ENCODE data around the gene ERBB3.
A peak's percentile ranks its signal among the peaks of the same experiment; 100 is the strongest.

The ERBB3 gene

DNA sequence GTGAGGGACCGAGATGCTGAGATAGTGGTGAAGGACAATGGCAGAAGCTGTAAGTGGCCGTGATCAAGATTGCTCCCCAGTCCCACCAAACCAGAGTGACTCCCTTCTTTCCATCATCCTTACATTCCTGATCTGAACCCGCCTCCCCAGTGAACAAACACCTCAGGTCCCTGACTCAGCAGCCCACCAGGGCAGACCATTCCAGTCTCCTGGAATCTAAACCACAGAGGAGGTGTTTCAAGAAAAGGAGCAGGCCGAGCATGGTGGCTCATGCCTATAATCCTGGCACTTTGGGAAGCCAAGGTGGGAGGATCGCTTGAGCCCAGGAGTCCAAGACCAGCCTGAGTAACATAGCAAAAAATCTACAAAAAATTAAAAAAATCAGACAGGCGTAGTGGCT, 6.6 kb downstream of the ERBB3 start:
- Histone ChIP-seq H3K9ac (ENCODE audit: low read depth, low read length) (no peak overlapping the region), H3K9me3 (ENCODE audit: control insufficient read depth, insufficient read depth, low read length) (no peaks in the 10 kb centered on the region), H3K4me1 (ENCODE audit: insufficient read depth, low read length) (peaks cover 22% of the 10 kb centered on the region), H3K36me3 (ENCODE audit: insufficient read depth, low read length) (no peaks in the 10 kb centered on the region; the same call in 1 of the 2 replicates)

DNA sequence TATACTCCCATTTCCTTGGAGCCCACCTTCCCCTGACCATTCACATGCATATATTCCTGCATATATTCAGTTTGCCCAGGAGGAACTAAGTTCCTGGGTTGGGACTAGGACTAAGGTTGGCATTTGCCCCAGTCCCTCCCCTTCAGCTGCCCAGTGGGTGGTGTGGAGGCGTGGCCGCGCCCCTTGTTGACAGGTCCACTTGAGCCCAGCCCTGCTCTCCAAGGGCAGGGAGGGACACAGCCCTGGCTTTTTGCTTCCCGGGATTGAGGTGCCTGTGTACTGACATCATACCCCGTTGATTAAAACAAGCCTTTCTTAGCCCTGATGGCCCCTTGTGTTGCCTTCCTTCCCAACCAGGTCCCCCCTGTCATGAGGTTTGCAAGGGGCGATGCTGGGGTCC, 7.3 kb downstream of the ERBB3 start:
- peaks cover 16% of the 10 kb centered on the region for H3K4me1 ChIP-seq (ENCODE audit: insufficient read depth, low read length)
- no peak overlapping the region for H3K9ac ChIP-seq (ENCODE audit: low read depth, low read length)
- no peaks in the 10 kb centered on the region; the same call in 1 of the 2 replicates for H3K36me3 ChIP-seq (ENCODE audit: insufficient read depth, low read length)

DNA sequence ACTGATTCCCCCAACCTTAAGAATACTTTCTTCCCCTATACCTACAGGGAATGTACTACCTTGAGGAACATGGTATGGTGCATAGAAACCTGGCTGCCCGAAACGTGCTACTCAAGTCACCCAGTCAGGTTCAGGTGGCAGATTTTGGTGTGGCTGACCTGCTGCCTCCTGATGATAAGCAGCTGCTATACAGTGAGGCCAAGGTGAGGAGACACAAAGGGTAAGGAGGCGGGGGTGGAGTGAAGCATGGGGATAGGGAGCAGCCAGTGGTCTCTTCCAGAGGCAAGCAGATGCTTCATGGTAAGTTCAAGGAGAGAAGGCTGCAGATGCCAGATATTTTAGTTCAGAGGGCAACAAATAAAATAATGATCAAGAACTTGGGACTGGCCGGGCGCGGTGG, 17.8 kb downstream of the ERBB3 start:
- no peak overlapping the region for H3K9ac ChIP-seq (ENCODE audit: low read depth, low read length)
- peaks cover 15% of the 10 kb centered on the region; the same call in 1 of the 2 replicates for H3K36me3 ChIP-seq (ENCODE audit: insufficient read depth, low read length)
- H3K4me1 ChIP-seq (ENCODE audit: insufficient read depth, low read length): no peaks in the 10 kb centered on the region
- H3K9me3 ChIP-seq (ENCODE audit: control insufficient read depth, insufficient read depth, low read length): no peaks in the 10 kb centered on the region

More for the DNA sequence above, 7.3 kb downstream of the ERBB3 start:
- no peaks in the 10 kb centered on the region for H3K9me3 ChIP-seq (ENCODE audit: control insufficient read depth, insufficient read depth, low read length)

DNA sequence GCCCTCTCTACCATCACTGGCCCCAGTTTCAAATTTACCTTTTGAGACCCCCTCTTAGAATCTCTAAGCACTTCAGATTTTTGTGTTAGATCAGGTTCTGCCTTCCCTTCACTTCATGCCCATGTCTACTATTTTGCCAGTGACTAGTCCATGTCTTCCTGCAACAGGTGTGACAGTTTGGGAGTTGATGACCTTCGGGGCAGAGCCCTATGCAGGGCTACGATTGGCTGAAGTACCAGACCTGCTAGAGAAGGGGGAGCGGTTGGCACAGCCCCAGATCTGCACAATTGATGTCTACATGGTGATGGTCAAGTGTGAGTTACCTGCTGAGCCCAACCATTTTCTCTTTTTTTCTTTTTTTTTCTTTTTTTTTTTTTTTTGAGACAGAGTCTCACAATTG, 18.6 kb downstream of the ERBB3 start:
- Histone ChIP-seq H3K36me3 (ENCODE audit: insufficient read depth, low read length) (peaks cover 13% of the 10 kb centered on the region; the same call in 1 of the 2 replicates), H3K9ac (ENCODE audit: low read depth, low read length) (no peak overlapping the region), H3K9me3 (ENCODE audit: control insufficient read depth, insufficient read depth, low read length) (no peaks in the 10 kb centered on the region), H3K4me1 (ENCODE audit: insufficient read depth, low read length) (0 out of 2 replicates have a peak, but pooled peaks cover 3% of the 10 kb centered on the region)

DNA sequence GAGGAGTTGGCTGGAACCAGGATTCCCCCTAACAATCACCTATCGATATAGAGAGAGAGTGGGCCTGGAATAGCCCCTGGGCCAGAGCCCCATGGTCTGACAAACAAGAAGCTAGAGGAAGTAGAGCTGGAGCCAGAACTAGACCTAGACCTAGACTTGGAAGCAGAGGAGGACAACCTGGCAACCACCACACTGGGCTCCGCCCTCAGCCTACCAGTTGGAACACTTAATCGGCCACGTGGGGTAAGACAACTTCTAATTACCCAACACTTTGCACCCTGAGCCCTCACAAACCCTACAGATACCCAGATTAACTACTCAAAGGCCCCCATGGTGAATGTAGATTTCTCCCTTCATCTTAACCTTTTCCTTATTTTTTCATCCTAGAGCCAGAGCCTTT, 19.8 kb downstream of the ERBB3 start:
- Histone ChIP-seq H3K4me1 (ENCODE audit: insufficient read depth, low read length) (0 out of 2 replicates have a peak, but pooled peaks cover 3% of the 10 kb centered on the region), H3K9ac (ENCODE audit: low read depth, low read length) (no peak overlapping the region), H3K36me3 (ENCODE audit: insufficient read depth, low read length) (peaks cover 5% of the 10 kb centered on the region; the same call in 1 of the 2 replicates), H3K9me3 (ENCODE audit: control insufficient read depth, insufficient read depth, low read length) (no peaks in the 10 kb centered on the region)

DNA sequence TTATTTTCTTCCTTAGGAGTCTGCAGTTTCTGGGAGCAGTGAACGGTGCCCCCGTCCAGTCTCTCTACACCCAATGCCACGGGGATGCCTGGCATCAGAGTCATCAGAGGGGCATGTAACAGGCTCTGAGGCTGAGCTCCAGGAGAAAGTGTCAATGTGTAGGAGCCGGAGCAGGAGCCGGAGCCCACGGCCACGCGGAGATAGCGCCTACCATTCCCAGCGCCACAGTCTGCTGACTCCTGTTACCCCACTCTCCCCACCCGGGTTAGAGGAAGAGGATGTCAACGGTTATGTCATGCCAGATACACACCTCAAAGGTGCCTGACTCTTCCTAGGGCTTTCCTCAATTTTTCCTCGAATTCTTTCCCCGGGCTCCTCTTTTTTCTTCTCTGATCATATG, 21.1 kb downstream of the ERBB3 start:
- no peaks in the 10 kb centered on the region for H3K9me3 ChIP-seq (ENCODE audit: control insufficient read depth, insufficient read depth, low read length)
- H3K9ac ChIP-seq (ENCODE audit: low read depth, low read length): no peak overlapping the region
- peaks cover 2% of the 10 kb centered on the region; the same call in 1 of the 2 replicates for H3K36me3 ChIP-seq (ENCODE audit: insufficient read depth, low read length)
- peaks cover 10% of the 10 kb centered on the region for H3K4me1 ChIP-seq (ENCODE audit: insufficient read depth, low read length)

DNA sequence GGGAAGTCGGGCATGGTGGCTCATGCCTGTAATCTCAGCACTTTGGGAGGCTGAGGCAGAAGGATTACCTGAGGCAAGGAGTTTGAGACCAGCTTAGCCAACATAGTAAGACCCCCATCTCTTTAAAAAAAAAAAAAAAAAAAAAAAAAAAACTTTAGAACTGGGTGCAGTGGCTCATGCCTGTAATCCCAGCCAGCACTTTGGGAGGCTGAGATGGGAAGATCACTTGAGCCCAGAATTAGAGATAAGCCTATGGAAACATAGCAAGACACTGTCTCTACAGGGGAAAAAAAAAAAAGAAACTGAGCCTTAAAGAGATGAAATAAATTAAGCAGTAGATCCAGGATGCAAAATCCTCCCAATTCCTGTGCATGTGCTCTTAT, 22.7 kb downstream of the ERBB3 start:
- H3K36me3 ChIP-seq (ENCODE audit: insufficient read depth, low read length): peaks cover 14% of the 10 kb centered on the region
- H3K4me1 ChIP-seq (ENCODE audit: insufficient read depth, low read length): peaks cover 14% of the 10 kb centered on the region
- H3K9me3 ChIP-seq (ENCODE audit: control insufficient read depth, insufficient read depth, low read length): no peaks in the 10 kb centered on the region
- H3K9ac ChIP-seq (ENCODE audit: low read depth, low read length): no peak overlapping the region

DNA sequence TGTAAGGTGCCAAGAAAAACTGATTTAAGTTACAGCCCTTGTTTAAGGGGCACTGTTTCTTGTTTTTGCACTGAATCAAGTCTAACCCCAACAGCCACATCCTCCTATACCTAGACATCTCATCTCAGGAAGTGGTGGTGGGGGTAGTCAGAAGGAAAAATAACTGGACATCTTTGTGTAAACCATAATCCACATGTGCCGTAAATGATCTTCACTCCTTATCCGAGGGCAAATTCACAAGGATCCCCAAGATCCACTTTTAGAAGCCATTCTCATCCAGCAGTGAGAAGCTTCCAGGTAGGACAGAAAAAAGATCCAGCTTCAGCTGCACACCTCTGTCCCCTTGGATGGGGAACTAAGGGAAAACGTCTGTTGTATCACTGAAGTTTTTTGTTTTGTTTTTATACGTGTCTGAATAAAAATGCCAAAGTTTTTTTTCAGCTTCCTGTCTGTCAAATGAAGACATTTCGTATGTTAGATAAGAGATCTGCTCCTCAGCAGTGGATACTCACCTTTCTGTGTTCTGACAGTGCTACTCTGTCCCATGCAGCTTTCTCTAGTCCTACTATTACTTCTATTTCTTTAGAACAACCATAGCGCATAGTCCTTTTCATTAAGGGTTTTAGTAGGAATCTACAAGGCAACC, 23.2 kb downstream of the ERBB3 start:
- H3K4me1 ChIP-seq (ENCODE audit: insufficient read depth, low read length): peaks cover 14% of the 10 kb centered on the region
- H3K9ac ChIP-seq (ENCODE audit: low read depth, low read length): peak overlapping the region; percentile 72
- H3K36me3 ChIP-seq (ENCODE audit: insufficient read depth, low read length): peaks cover 19% of the 10 kb centered on the region
- H3K9me3 ChIP-seq (ENCODE audit: control insufficient read depth, insufficient read depth, low read length): no peaks in the 10 kb centered on the region

DNA sequence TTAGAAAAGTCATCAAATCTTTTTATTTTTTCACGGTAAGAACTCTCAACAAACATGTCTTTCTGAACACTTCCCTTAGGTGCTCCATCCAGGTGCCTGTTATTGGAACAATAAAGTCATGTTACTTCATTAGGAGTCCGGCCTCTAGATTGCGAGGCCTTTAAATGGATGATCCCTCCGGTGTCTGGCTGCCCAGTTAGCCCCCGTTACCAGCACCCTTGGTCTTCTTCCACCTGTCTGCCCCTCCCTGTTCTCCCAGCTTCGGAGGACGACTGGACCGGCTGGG, 23.8 kb downstream of the ERBB3 start:
- peaks cover 22% of the 10 kb centered on the region for H3K36me3 ChIP-seq (ENCODE audit: insufficient read depth, low read length)
- no peaks in the 10 kb centered on the region for H3K9me3 ChIP-seq (ENCODE audit: control insufficient read depth, insufficient read depth, low read length)
- H3K9ac ChIP-seq (ENCODE audit: low read depth, low read length): peak overlapping the region; percentile 72
- peaks cover 14% of the 10 kb centered on the region for H3K4me1 ChIP-seq (ENCODE audit: insufficient read depth, low read length)

DNA sequence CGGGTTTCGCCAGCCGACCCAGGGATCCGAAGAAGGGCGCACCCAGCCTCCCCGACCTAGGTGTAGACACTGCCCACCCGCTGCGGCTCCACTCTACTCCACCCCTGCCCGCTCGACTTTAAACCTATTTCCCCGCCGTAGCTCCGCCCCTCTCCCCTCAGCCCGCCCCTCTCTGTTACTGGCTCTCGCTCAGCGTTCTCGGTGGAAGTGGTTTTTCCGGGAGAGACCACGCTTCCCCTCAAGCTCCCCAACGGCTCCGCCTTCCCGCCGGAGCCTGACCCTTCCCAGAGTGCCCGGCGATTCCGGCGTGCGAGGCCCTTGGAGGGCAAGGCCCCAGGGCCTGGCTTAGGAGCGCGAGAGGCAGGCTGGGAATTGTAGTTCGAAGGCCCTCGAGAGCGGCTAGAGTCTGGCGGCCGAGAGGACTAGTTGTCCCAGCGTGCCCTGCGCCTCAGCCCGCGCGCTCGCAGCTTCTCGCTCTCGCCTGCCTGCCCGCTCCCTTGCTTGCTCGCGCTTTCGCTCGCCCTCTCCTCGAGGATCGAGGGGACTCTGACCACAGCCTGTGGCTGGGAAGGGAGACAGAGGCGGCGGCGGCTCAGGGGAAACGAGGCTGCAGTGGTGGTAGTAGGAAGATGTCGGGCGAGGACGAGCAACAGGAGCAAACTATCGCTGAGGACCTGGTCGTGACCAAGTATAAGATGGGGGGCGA, 24.3 kb downstream of the ERBB3 start, which contains the start of gene PA2G4:
Gene PA2G4 (plus strand): TSS at position 451 of the 706 bp plus-strand sequence. CDS start 179 bp downstream, at position 630.
- peaks cover 14% of the 10 kb centered on the region for H3K4me1 ChIP-seq (ENCODE audit: insufficient read depth, low read length)
- H3K36me3 ChIP-seq (ENCODE audit: insufficient read depth, low read length): peaks cover 22% of the 10 kb centered on the region
- peak within 1 kb of the TSS; percentile 72 for H3K9ac ChIP-seq (ENCODE audit: low read depth, low read length)
- no peaks in the 10 kb centered on the region for H3K9me3 ChIP-seq (ENCODE audit: control insufficient read depth, insufficient read depth, low read length)

DNA sequence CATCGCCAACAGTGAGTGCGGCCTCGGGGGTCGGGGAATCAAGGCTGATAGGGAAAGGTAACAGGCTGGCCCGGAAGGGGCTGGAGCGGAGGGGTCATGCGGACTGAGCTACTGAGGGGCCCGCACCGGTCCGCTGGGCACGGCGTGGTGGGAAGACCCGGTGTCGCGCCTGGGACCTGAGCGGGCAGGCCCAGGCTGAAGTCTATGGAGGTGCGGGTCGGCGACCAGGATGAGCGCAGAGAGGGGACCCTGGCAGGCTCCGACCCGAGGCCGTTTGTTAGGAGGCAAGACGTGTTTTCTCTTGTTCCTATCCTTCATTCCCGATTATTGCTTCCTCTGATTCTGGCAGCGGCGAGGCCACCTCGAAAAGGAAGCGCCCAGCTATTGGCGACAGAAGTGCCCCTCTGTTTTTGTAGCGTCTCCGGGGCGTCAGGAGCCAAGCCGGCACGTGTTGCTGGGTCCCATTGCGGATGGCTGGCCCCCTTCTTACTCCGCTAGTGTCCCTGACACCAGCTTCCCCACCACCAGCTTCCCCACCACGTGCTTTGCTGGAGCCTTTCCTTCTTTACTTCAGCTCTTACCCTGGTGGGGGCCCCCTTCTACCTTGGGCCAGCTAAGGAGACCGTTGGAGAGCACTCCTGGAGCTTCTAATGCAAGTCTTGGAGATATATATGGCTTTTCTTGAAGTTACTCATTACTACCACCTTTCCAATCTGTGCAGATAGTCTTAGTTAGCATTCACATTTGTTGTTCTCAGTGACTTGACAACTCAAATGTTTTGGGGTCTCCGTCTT, 25.0 kb downstream of the ERBB3 start:
- Histone ChIP-seq H3K9me3 (ENCODE audit: control insufficient read depth, insufficient read depth, low read length) (no peaks in the 10 kb centered on the region), H3K36me3 (ENCODE audit: insufficient read depth, low read length) (peaks cover 28% of the 10 kb centered on the region), H3K9ac (ENCODE audit: low read depth, low read length) (peak overlapping the region; percentile 72), H3K4me1 (ENCODE audit: insufficient read depth, low read length) (peaks cover 14% of the 10 kb centered on the region)

DNA sequence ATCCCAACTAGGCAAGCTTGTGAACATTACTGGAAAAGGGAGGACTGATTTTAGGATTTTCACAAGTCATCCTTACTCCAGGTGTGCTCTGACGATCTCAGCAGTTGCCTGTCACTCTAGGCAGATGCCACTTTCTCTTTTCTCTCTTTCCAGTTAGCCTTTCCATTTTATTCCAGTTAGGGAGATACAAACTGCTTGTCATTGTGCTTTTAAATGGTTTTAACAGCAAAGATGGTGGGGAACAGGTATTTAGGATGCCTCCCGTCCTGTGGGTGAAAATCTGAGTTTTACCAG, 25.6 kb downstream of the ERBB3 start:
- H3K4me1 ChIP-seq (ENCODE audit: insufficient read depth, low read length): peaks cover 14% of the 10 kb centered on the region
- no peaks in the 10 kb centered on the region for H3K9me3 ChIP-seq (ENCODE audit: control insufficient read depth, insufficient read depth, low read length)
- peaks cover 33% of the 10 kb centered on the region for H3K36me3 ChIP-seq (ENCODE audit: insufficient read depth, low read length)
- peak overlapping the region; percentile 72 for H3K9ac ChIP-seq (ENCODE audit: low read depth, low read length)

DNA sequence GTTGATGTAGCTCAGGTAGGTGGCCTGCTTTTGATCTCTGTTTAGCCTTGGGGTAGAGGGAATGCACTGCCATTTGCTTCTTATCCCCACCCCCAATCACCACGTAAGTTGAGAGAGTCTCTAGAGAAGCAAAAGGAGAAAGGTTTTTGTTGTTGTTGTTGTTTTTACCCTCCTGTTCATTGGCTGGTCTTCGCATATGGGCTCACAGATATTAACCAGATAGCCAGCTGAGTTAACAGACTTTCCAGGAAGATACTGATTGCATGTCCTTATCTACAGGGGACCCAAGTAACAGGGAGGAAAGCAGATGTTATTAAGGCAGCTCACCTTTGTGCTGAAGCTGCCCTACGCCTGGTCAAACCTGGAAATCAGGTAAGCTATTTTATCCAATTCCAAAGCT, 27.3 kb downstream of the ERBB3 start:
- Histone ChIP-seq H3K4me1 (ENCODE audit: insufficient read depth, low read length) (peaks cover 14% of the 10 kb centered on the region), H3K36me3 (ENCODE audit: insufficient read depth, low read length) (peaks cover 39% of the 10 kb centered on the region), H3K9ac (ENCODE audit: low read depth, low read length) (no peak overlapping the region), H3K9me3 (ENCODE audit: control insufficient read depth, insufficient read depth, low read length) (no peaks in the 10 kb centered on the region)

DNA sequence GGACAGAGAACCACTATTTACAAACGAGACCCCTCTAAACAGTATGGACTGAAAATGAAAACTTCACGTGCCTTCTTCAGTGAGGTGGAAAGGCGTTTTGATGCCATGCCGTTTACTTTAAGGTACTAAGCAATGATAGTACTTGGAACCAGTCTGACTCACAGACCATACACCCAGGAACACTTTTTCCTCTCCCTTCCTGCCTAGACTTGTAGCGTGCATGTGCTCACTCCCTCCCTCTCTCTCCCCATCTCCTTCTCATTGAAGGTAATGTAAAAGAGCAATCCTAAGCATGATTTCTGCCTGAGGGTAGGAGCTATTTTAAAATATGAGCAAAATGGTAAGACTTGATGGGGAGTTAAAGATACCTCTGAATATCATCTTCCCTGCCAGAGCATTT, 30.6 kb downstream of the ERBB3 start:
- Histone ChIP-seq H3K4me1 (ENCODE audit: insufficient read depth, low read length) (peaks cover 8% of the 10 kb centered on the region), H3K36me3 (ENCODE audit: insufficient read depth, low read length) (peaks cover 41% of the 10 kb centered on the region)

DNA sequence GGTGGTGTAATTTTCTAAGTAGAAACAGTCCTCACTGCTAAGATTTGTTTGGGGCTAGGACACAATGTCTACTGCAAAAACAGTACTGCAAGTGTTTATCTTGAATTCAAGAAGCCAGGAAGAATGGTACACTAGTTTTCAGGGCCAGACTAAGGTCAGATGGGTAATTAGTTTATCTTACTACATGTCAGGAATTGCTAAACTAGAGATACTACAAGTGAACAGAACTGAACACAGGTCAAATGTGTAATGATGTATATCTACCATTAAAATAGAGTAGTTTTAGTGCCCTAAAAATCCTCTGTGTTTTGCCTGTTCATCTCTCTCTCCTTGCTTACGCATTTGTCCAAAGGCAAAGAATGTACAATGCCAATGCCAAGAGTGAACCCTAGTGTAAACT, 34.1 kb downstream of the ERBB3 start:
- Histone ChIP-seq H3K36me3 (ENCODE audit: insufficient read depth, low read length) (peaks cover 24% of the 10 kb centered on the region; the same call in 1 of the 2 replicates), H3K4me1 (ENCODE audit: insufficient read depth, low read length) (no peaks in the 10 kb centered on the region), H3K9me3 (ENCODE audit: control insufficient read depth, insufficient read depth, low read length) (no peaks in the 10 kb centered on the region), H3K9ac (ENCODE audit: low read depth, low read length) (no peak overlapping the region)

More for the DNA sequence above, 30.6 kb downstream of the ERBB3 start:
- Histone ChIP-seq H3K9me3 (ENCODE audit: control insufficient read depth, insufficient read depth, low read length) (no peaks in the 10 kb centered on the region), H3K9ac (ENCODE audit: low read depth, low read length) (no peak overlapping the region)
